Type B pancreatic cell (in vitro differentiated cells): Measurements from ENCODE around the gene SGCA. TPM values are rescaled to one million over a fixed set of nuclear protein-coding genes. Genes with fewer than 3 reads are reported as not detected.

Experiments used
- DNase-seq: peaks from one replicate; pipeline ENCODE4 v3.0.0; 2021; ENCODE audit warnings: mixed read lengths; ENCODE audit not compliant: unreplicated experiment; ENCODE audit errors: extremely low spot score
- H3K27ac Mint-ChIP-seq: 2 replicates; pipeline ENCODE4 v1.8.0; 2021; ENCODE audit warnings: mild to moderate bottlenecking, mixed read lengths
- H3K27me3 Mint-ChIP-seq: 2 replicates; pipeline ENCODE4 v1.8.0; 2021; ENCODE audit warnings: mixed read lengths
- H3K36me3 Mint-ChIP-seq: 2 replicates; pipeline ENCODE4 v1.8.0; 2021; ENCODE audit warnings: mixed read lengths
- H3K4me1 Mint-ChIP-seq: one replicate; pipeline ENCODE4 v1.8.0; 2021; ENCODE audit warnings: mixed read lengths; ENCODE audit not compliant: unreplicated experiment
- H3K4me3 Mint-ChIP-seq: 2 replicates; pipeline ENCODE4 v1.8.0; 2021; ENCODE audit warnings: mild to moderate bottlenecking, mixed read lengths
- H3K9me3 Mint-ChIP-seq: 2 replicates; pipeline ENCODE4 v1.8.0; 2021; ENCODE audit warnings: mixed read lengths
- CTCF ChIP-seq: fragments of 200-600 bp; sonication (generic); conservative IDR thresholded peaks from 2 replicates; pipeline ENCODE4 v1.5.0; 2021; ENCODE audit warnings: antibody characterized with exemption, mild to moderate bottlenecking
- total RNA-seq: library from RNA; stranded (reverse); gene quantifications from 2 replicates; pipeline ENCODE4 v1.2.1, GENCODE V29; 2021; ENCODE audit warnings: low replicate concordance

SGCA gene
- total RNA-seq, 1 donor from 2014 or later = 0.72 TPM

DNA sequence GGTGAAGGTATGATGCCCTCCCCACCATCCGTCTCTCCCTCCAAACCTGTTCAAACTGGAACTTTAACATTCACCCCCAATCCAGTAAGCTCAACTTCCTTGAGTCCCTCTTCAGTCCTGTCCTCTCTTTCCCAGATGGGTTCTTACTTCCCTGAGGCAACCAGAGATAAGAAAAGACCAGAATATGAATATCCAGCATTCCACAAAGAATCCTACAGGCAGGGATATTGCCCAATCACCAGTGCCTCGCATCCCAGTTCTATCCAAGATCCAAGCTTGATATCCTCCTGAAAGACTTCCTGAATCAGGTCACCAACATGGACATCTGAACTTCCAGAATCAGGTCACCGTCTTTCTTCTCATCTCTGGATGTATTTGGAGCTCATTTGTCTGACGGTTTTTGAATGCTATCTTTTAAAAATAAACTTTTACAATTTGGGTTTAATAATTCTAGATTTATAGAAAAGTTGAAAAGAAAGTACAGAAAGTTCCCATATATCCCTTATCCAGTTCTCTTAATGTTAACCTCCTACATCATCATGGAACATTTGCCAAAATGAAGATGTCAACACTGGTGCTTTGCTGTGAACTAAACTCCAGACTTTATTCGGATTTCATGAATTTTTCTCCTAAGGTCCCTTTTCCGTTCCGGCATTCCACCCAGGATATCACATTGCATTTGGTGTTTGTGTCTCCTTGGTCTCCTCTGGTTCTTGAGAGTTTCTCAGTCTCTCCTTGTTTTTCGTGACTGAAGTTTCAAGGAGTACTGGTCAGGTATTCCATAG is 49.4 kb downstream of the SGCA start:
- Mint-ChIP-seq H3K4me1 (peaks cover 62% of the 10 kb centered on the region), H3K36me3 (no peaks in the 10 kb centered on the region), H3K4me3 (no peak overlapping the region), H3K27me3 (peaks cover 12% of the 10 kb centered on the region), H3K27ac (no peak overlapping the region), H3K9me3 (no peaks in the 10 kb centered on the region)
- no peak for TF ChIP-seq CTCF
- DNase-seq = no peak

DNA sequence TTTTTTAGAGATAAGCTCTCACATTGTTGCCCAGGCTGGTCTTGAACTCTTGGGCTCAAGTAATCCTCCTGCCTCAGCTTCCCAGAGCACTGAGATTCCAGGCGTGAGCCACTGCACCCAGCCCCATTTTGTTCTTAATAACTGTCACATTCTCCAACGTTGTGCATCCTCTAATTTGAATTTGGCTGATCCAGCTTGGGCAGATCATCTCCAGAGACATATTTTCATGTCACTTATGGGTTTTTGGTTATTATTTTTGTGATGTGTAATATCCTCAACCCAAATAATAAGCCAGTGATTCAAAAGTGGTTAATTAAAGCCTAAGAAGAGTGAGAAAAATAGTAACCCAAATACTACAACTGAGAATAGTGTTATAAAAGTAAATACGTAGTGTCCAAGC is 51.8 kb downstream of the SGCA start:
- no peaks in the 10 kb centered on the region for H3K9me3 Mint-ChIP-seq
- H3K27me3 Mint-ChIP-seq = peaks cover 9% of the 10 kb centered on the region
- TF ChIP-seq CTCF = no peak
- no peak overlapping the region for H3K27ac Mint-ChIP-seq
- no peaks in the 10 kb centered on the region for H3K36me3 Mint-ChIP-seq
- H3K4me3 Mint-ChIP-seq = no peak overlapping the region
- H3K4me1 Mint-ChIP-seq = peaks cover 54% of the 10 kb centered on the region
- DNase-seq = no peak

GRCh38 chr17:50218071-50218759 is 52.4 kb downstream of the SGCA start:
- H3K9me3 Mint-ChIP-seq = no peaks in the 10 kb centered on the region
- peaks cover 7% of the 10 kb centered on the region for H3K27me3 Mint-ChIP-seq
- no peak for DNase-seq
- no peak overlapping the region for H3K4me3 Mint-ChIP-seq
- H3K27ac Mint-ChIP-seq = peak overlapping the region; percentile 36
- H3K4me1 Mint-ChIP-seq = peaks cover 50% of the 10 kb centered on the region
- TF ChIP-seq CTCF = no peak
- no peaks in the 10 kb centered on the region for H3K36me3 Mint-ChIP-seq

- no peaks in the 10 kb centered on the region for H3K36me3 Mint-ChIP-seq
- no peak for TF ChIP-seq CTCF
- H3K4me1 Mint-ChIP-seq = peaks cover 49% of the 10 kb centered on the region
- H3K27ac Mint-ChIP-seq = peak overlapping the region; percentile 36
- no peak overlapping the region for H3K4me3 Mint-ChIP-seq
- DNase-seq = no peak
- H3K9me3 Mint-ChIP-seq = no peaks in the 10 kb centered on the region
- peaks cover 6% of the 10 kb centered on the region for H3K27me3 Mint-ChIP-seq
Measured at GRCh38 chr17:50218771-50219315, 53.0 kb downstream of the SGCA start.

DNA sequence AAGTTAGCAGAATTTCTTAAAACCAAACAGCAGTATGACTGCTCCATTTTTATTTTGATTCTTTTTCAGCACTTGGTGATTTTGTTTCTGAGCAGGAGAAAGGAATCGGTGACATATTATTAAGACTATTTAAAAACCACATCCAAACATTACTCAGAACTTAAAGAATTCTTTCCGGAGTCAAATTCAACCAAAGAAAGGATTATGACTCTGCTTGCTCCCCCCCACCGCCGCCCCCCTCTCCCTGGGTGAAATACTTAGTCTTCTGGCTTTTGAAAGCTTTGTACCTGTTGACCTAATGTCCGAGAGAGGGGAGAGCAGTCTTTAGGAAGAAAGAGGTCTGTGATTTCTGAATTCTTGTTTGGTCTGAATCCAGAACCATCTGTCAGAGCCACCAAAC is 53.5 kb downstream of the SGCA start:
- H3K27me3 Mint-ChIP-seq = peaks cover 6% of the 10 kb centered on the region
- TF ChIP-seq CTCF = no peak
- H3K27ac Mint-ChIP-seq = peak overlapping the region; percentile 58
- no peak for DNase-seq
- H3K36me3 Mint-ChIP-seq = no peaks in the 10 kb centered on the region
- H3K4me1 Mint-ChIP-seq = peaks cover 49% of the 10 kb centered on the region
- no peak overlapping the region for H3K4me3 Mint-ChIP-seq
- no peaks in the 10 kb centered on the region for H3K9me3 Mint-ChIP-seq
